K562 (cell line): Measurements from ENCODE around the gene CRACR2B. TPM values are rescaled to one million over a fixed set of nuclear protein-coding genes. Genes with fewer than 3 reads are reported as not detected.

Experiments used
- ATAC-seq: fragments of 200-7000 bp; cut with Tn5 transposase; 3 replicates; pipeline ENCODE4 v1.9.1; 2020; ENCODE audit warnings: moderate library complexity
- BruUV-seq: library from RNA; stranded (reverse); fragments of 400-500 nt; replicated peaks from 2 replicates; lab custom pipeline; 2021; lab: Mats Ljungman, UMichigan
- CTCF ChIA-PET: fragments of 300-600 bp; formaldehyde crosslinking; extraction: SDS; loops from one replicate; lab custom pipeline; 2021; ENCODE audit warnings: low intra/inter-chr PET ratio; lab: Yijun Ruan, JAX
- POLR2A ChIA-PET: fragments of 300-600, 350-650 bp; sonication (Branson Sonifier 250); formaldehyde crosslinking; extraction: SDS; loops from one replicate; lab custom pipeline; 2021; ENCODE audit warnings: antibody characterized with exemption, inconsistent platforms; lab: Yijun Ruan, JAX
- DNase-seq, 4 experiments: peaks; one replicate each; pipeline versions ENCODE4 v3.0.0 to v3.0.0-alpha.2; 2011 to 2018; ENCODE audit warnings: low spot score in 3 of 4, mixed read lengths in 3 of 4; ENCODE audit errors: extremely low read depth in 1 of 4
- FAIRE-seq: peaks from 2 replicates; lab custom pipeline; 2011; peaks lifted over from hg19 to GRCh38; lab: Jason Lieb, UNC
- H2AFZ ChIP-seq: 2 replicates; pipeline ENCODE4 v1.6.0; 2011; ENCODE audit warnings: low read depth, low read length, control low read depth, inconsistent platforms
- H3K27ac ChIP-seq: fragments of 200-600 bp; 3 replicates; pipeline ENCODE4 v1.8.0; 2011; ENCODE audit warnings: low read depth, mild to moderate bottlenecking, control low read depth, inconsistent platforms, low read length, moderate library complexity, mixed read lengths; ENCODE audit errors: extremely low read depth
- H3K27me3 ChIP-seq, 2 experiments: fragments of 300-600 bp in 1 of 2; 2 replicates in 1 of 2; 3 replicates in 1 of 2; pipeline versions ENCODE4 v1.6.0 to v1.8.0; 2011; ENCODE audit warnings: inconsistent platforms in 2 of 2, low read length in 2 of 2, mild to moderate bottlenecking in 1 of 2, mixed read lengths in 1 of 2, moderate library complexity in 1 of 2; ENCODE audit not compliant: control insufficient read depth in 2 of 2, insufficient read depth in 2 of 2
- H3K36me3 ChIP-seq: fragments of 300-600 bp; 3 replicates; pipeline ENCODE4 v1.8.0; 2011; ENCODE audit warnings: mild to moderate bottlenecking, low read length, inconsistent platforms; ENCODE audit not compliant: control insufficient read depth, insufficient read depth
- H3K4me1 ChIP-seq, 2 experiments: fragments of 200-600 bp in 1 of 2; replicated peaks in 1 of 2; 2 replicates in 1 of 2; 3 replicates in 1 of 2; pipeline versions ENCODE4 v1.5.1 to v1.8.0; 2011; ENCODE audit warnings: inconsistent platforms in 2 of 2, low read length in 2 of 2, mild to moderate bottlenecking in 1 of 2, mixed read lengths in 1 of 2, moderate library complexity in 1 of 2; ENCODE audit not compliant: control insufficient read depth in 2 of 2, insufficient read depth in 2 of 2
- H3K4me2 ChIP-seq: 2 replicates; pipeline ENCODE4 v1.6.1; 2011; ENCODE audit warnings: low read length, control low read depth, inconsistent platforms, mixed read lengths; ENCODE audit not compliant: insufficient read depth
- H3K4me3 ChIP-seq: fragments of 200-600 bp; sonication (generic), shearing (Covaris generic); 2 replicates; pipeline ENCODE4 v1.5.1; 2016; ENCODE audit warnings: control low read depth, inconsistent platforms
- H3K79me2 ChIP-seq: fragments of 200-600 bp; 3 replicates; pipeline ENCODE4 v1.8.0; 2011; ENCODE audit warnings: low read length, inconsistent platforms; ENCODE audit not compliant: control insufficient read depth, insufficient read depth
- H3K9ac ChIP-seq, 2 experiments: 2 replicates each; pipeline versions ENCODE4 v1.6.0 to v1.6.1; 2011; ENCODE audit warnings: low read depth in 2 of 2, low read length in 2 of 2, control low read depth in 1 of 2, inconsistent platforms in 1 of 2, mild to moderate bottlenecking in 1 of 2, mixed read lengths in 1 of 2; ENCODE audit not compliant: insufficient read depth in 1 of 2
- H3K9me1 ChIP-seq: one replicate; pipeline ENCODE4 v1.6.0; 2011; ENCODE audit warnings: inconsistent platforms, mild to moderate bottlenecking, low read length, moderate library complexity; ENCODE audit not compliant: control insufficient read depth, insufficient read depth
- H3K9me3 ChIP-seq: replicated peaks from 2 replicates; pipeline ENCODE4 v1.5.1; 2011; ENCODE audit warnings: low read depth, low read length, inconsistent platforms; ENCODE audit not compliant: control insufficient read depth, insufficient read depth
- H4K20me1 ChIP-seq: replicated peaks from 2 replicates; pipeline ENCODE4 v1.6.1; 2011; ENCODE audit warnings: low read length, inconsistent platforms, mixed read lengths; ENCODE audit not compliant: control insufficient read depth, insufficient read depth
- CBX8 ChIP-seq: fragments of 200-600 bp; sonication (generic); IDR thresholded peaks from 2 replicates; pipeline ENCODE4 v1.6.1; 2012; ENCODE audit warnings: borderline replicate concordance, mixed run types, low read depth, mild to moderate bottlenecking, moderate library complexity, mixed read lengths, low read length, control low read depth, inconsistent platforms; ENCODE audit not compliant: poor library complexity, severe bottlenecking; ENCODE audit errors: extremely low read depth
- POLR2G ChIP-seq: fragments of 200-400 bp; formaldehyde crosslinking; IDR thresholded peaks from 2 replicates; pipeline ENCODE4 v1.6.1; 2017; ENCODE audit warnings: low read depth, mild to moderate bottlenecking, antibody characterized with exemption, low read length, moderate library complexity
- RFX1 ChIP-seq: fragments of 450-650 bp; IDR thresholded peaks from 2 replicates; pipeline ENCODE4 v1.6.1; 2016; ENCODE audit warnings: mild to moderate bottlenecking, moderate library complexity
- ZBED1 ChIP-seq: IDR thresholded peaks from 2 replicates; pipeline ENCODE4 v1.6.1; 2014
- WGBS: fragments of 100-300 bp; shearing (Covaris generic); methylation state at CpG from one replicate; pipeline ENCODE4 v1.1.6; 2016; ENCODE audit warnings: low coverage, mixed read lengths; ENCODE audit not compliant: insufficient coverage; ENCODE audit errors: missing lambda C conversion rate; 5-methylcytosine and 5-hydroxymethylcytosine counted together
- in situ Hi-C: fragments of 300-500 bp; cut with MboI; formaldehyde crosslinking; loops from 4 replicates; pipeline ENCODE4 v1.15.0; 2018; ENCODE audit warnings: inconsistent platforms, mixed read lengths
- intact Hi-C: fragments of 100-400 bp; cut with micrococcal nuclease; formaldehyde crosslinking; loops from 2 replicates; pipeline ENCODE4 v1.14.2; 2022
- polyA plus RNA-seq, 8 experiments: library from polyadenylated mRNA; depleted of rRNA in 4 of 8; stranded (reverse) in 5 of 8; unstranded in 3 of 8; fragments of >200 nt; fragmentation: Nextera tagmentation in 2 of 8; fragmentation: Illumina TruSeq in 1 of 8; extraction: Ambion mirVana in 2 of 8; extraction: Trizol in 1 of 8; gene quantifications; 2 replicates each; pipeline versions ENCODE4 v1.2.1 to v1.2.3, GENCODE V29; 2011 to 2014; ENCODE audit warnings: inconsistent platforms in 1 of 8, missing spikeins in 1 of 8
- total RNA-seq, 7 experiments: library from RNA; depleted of rRNA in 6 of 7; stranded (reverse); fragments of >200 nt in 6 of 7; fragmentation: Illumina TruSeq in 2 of 7; extraction: Trizol in 2 of 7; gene quantifications; 2 replicates each; pipeline versions ENCODE4 v1.2.1 to v1.2.3, GENCODE V29; 2011 to 2021; ENCODE audit warnings: low replicate concordance in 1 of 7
- TF ChIP-seq, protein P1 (sequence below), 3 experiments: fragments of 200-800 bp in 1 of 3; sonication (Bioruptor generic) in 1 of 3; sonication (generic) in 1 of 3; formaldehyde crosslinking in 1 of 3; IDR thresholded peaks; 2 replicates each; pipeline versions ENCODE4 v1.6.1 to v1.8.0; 2016 to 2022; ENCODE audit warnings: mild to moderate bottlenecking in 2 of 3, missing compliant biosample characterization in 2 of 3, missing genetic modification characterization in 2 of 3, missing genetic modification reagents in 1 of 3
- TF ChIP-seq, protein P2 (sequence below): IDR thresholded peaks from 3 replicates; pipeline ENCODE4 v1.6.1; 2011; ENCODE audit warnings: borderline replicate concordance, mild to moderate bottlenecking; ENCODE audit not compliant: insufficient read length, insufficient read depth

CRACR2B gene
- total and polyA plus RNA-seq, 9 of the 15 experiments (the other 6 are each of a cell fraction or from before 2014, with no cell fraction given) = 0.10 to 51.0 (median 6.0) TPM

DNA sequence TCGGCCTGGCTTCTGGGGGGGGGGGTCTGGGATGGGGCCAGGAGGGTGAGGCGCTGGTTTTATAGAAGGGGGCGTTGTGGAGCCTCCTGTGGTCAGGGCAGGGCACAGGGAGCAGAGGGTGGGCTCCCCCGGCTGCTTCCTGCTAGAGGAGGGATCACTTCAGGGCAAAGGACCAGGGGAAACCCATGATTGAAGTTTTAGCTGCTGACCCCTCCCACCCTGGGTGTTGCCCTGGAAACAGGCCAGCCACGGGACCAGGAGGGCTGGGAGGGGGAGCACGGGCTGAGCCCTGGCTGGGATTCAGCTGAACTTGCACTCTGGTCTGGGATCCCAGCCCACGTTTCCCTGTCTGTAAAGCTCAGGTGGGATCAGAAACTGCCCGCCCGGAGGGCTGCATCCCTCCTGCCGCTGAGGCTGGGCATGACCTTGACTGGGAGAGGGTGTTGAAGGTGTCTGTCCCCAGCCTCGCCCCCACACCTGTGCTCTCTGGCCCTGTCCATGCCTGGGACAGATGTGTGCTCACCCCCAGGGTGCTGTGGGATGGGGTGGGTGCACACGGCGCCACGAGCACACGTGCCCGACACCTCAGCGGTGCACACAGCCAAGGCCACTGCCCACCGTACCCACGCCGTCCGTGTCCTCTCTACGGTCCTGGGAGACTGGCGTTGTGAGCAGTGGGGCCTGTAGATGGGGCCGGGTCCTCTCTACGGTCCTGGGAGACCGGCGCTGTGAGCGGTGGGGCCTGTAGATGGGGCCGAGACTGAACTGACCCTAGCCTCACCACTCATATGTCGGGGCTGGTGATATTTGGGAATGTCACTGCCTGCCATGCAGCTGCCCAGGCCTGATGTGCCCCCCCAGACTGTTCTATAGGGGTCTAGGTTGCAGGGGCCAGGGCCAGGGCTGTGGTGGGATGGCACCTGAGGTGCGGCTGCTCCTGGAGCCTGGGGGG, 17.2 kb downstream of the CRACR2B start (continued):
- peak; percentile 90 for TF ChIP-seq RFX1
- TF ChIP-seq, protein P1, sequence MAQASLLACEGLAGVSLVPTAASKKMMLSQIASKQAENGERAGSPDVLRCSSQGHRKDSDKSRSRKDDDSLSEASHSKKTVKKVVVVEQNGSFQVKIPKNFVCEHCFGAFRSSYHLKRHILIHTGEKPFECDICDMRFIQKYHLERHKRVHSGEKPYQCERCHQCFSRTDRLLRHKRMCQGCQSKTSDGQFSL (CRISPR knock-in tag; IDR thresholded peaks at IDR 0.05) = peak; percentile 41; the same call in 1 of the 2 replicates
- TF ChIP-seq, protein P1 (tag; IDR thresholded peaks at IDR 0.05) = 0 out of 4 replicates have a peak, but pooled peaks of 1 of the 2 experiments have one; percentile 46

GRCh38 chr11:845872-846495, 18.3 kb downstream of the CRACR2B start:
- Histone ChIP-seq H3K9me3 (no peaks in the 10 kb centered on the region), H3K36me3 (peaks cover 4% of the 10 kb centered on the region; the same call in 1 of the 3 replicates), H3K4me3 (no peak overlapping the region), H3K79me2 (peaks cover 27% of the 10 kb centered on the region), H3K9ac (peak overlapping the region in 1 of 2 experiments; percentile 50; a peak in 2 of 4 replicates), H3K4me2 (no peak overlapping the region), H3K4me1 (peaks cover 23 to 80% of the 10 kb centered on the region in 2 experiments), H3K27ac (no peak overlapping the region)
- POLR2A ChIA-PET = interaction anchor here (0.5 to 1.3 kb wide), 4 partner anchors 23 to 394 kb away, joined by 3 to 5 read pairs (median 3); no protein-coding TSS in a partner anchor
- intact Hi-C loops = loop anchor here (5.0 to 10.0 kb wide), 2 partner anchors 69 to 206 kb away; partner anchors contain the start of gene CHID1
- DNase-seq = no peak
- in situ Hi-C loops = no loop called here
- BruUV-seq = no TSS peak
- TF ChIP-seq ZBED1 (no peak), CBX8 (no peak), POLR2G (0 out of 2 replicates have a peak, but pooled peaks have one; percentile 11)
- TF ChIP-seq, protein P2, sequence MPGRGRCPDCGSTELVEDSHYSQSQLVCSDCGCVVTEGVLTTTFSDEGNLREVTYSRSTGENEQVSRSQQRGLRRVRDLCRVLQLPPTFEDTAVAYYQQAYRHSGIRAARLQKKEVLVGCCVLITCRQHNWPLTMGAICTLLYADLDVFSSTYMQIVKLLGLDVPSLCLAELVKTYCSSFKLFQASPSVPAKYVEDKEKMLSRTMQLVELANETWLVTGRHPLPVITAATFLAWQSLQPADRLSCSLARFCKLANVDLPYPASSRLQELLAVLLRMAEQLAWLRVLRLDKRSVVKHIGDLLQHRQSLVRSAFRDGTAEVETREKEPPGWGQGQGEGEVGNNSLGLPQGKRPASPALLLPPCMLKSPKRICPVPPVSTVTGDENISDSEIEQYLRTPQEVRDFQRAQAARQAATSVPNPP = no peak
- TF ChIP-seq, all 486 proteins: peak for 1
- ATAC-seq (no peak), FAIRE-seq (no peak)
- H2AFZ ChIP-seq = no peak overlapping the region
- no peaks in the 10 kb centered on the region for H3K27me3 ChIP-seq
- 52% methylated on average over 6 of the region's 8 CpGs for WGBS
- CTCF ChIA-PET = no interaction called here
- H4K20me1 ChIP-seq = no peaks in the 10 kb centered on the region; the same call in 1 of the 2 replicates
- H3K9me1 ChIP-seq = no peaks in the 10 kb centered on the region
